Type B pancreatic cell (in vitro differentiated cells): Measurements from ENCODE around the gene GDI1. TPM values are rescaled to one million over a fixed set of nuclear protein-coding genes. Genes with fewer than 3 reads are reported as not detected.

ENCODE experiments used
- DNase-seq: peaks from one replicate; pipeline ENCODE4 v3.0.0; 2021; ENCODE audit warnings: mixed read lengths; ENCODE audit not compliant: unreplicated experiment; ENCODE audit errors: extremely low spot score
- H3K27ac Mint-ChIP-seq: 2 replicates; pipeline ENCODE4 v1.8.0; 2021; ENCODE audit warnings: mild to moderate bottlenecking, mixed read lengths
- H3K27me3 Mint-ChIP-seq: 2 replicates; pipeline ENCODE4 v1.8.0; 2021; ENCODE audit warnings: mixed read lengths
- H3K36me3 Mint-ChIP-seq: 2 replicates; pipeline ENCODE4 v1.8.0; 2021; ENCODE audit warnings: mixed read lengths
- H3K4me1 Mint-ChIP-seq: one replicate; pipeline ENCODE4 v1.8.0; 2021; ENCODE audit warnings: mixed read lengths; ENCODE audit not compliant: unreplicated experiment
- H3K4me3 Mint-ChIP-seq: 2 replicates; pipeline ENCODE4 v1.8.0; 2021; ENCODE audit warnings: mild to moderate bottlenecking, mixed read lengths
- H3K9me3 Mint-ChIP-seq: 2 replicates; pipeline ENCODE4 v1.8.0; 2021; ENCODE audit warnings: mixed read lengths
- total RNA-seq: library from RNA; stranded (reverse); gene quantifications from 2 replicates; pipeline ENCODE4 v1.2.1, GENCODE V29; 2021; ENCODE audit warnings: low replicate concordance
- TF ChIP-seq, protein P1 (sequence below): fragments of 200-600 bp; sonication (generic); conservative IDR thresholded peaks from 2 replicates; pipeline ENCODE4 v1.5.0; 2021; ENCODE audit warnings: antibody characterized with exemption, mild to moderate bottlenecking

Gene GDI1
- total RNA-seq, 1 donor from 2014 or later: 159 TPM

GRCh38 chrX:154443479-154443910 lies 6.5 kb downstream of the GDI1 start:
- H3K27ac Mint-ChIP-seq: peak overlapping the region; percentile 75
- no peaks in the 10 kb centered on the region for H3K36me3 Mint-ChIP-seq
- no peaks in the 10 kb centered on the region for H3K9me3 Mint-ChIP-seq
- peak overlapping the region; percentile 83 for H3K4me3 Mint-ChIP-seq
- TF ChIP-seq, protein P1, sequence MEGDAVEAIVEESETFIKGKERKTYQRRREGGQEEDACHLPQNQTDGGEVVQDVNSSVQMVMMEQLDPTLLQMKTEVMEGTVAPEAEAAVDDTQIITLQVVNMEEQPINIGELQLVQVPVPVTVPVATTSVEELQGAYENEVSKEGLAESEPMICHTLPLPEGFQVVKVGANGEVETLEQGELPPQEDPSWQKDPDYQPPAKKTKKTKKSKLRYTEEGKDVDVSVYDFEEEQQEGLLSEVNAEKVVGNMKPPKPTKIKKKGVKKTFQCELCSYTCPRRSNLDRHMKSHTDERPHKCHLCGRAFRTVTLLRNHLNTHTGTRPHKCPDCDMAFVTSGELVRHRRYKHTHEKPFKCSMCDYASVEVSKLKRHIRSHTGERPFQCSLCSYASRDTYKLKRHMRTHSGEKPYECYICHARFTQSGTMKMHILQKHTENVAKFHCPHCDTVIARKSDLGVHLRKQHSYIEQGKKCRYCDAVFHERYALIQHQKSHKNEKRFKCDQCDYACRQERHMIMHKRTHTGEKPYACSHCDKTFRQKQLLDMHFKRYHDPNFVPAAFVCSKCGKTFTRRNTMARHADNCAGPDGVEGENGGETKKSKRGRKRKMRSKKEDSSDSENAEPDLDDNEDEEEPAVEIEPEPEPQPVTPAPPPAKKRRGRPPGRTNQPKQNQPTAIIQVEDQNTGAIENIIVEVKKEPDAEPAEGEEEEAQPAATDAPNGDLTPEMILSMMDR: no peak
- no peaks in the 10 kb centered on the region for H3K27me3 Mint-ChIP-seq
- no peak for DNase-seq
- H3K4me1 Mint-ChIP-seq: no peaks in the 10 kb centered on the region

- no peak for DNase-seq
- Mint-ChIP-seq H3K27me3 (no peaks in the 10 kb centered on the region), H3K4me1 (no peaks in the 10 kb centered on the region), H3K27ac (peak within 1 kb of the TSS; percentile 75), H3K4me3 (peak within 1 kb of the TSS; percentile 83), H3K36me3 (no peaks in the 10 kb centered on the region), H3K9me3 (no peaks in the 10 kb centered on the region)
- TF ChIP-seq, protein P1: peak; percentile 24
Observed at GRCh38 chrX:154443992-154444754, 7.2 kb downstream of the GDI1 start, which contains the start of gene FAM50A. Gene FAM50A, plus strand, starts transcription at chrX:154444141. Its CDS starts 95 bp downstream, at chrX:154444236.

DNA sequence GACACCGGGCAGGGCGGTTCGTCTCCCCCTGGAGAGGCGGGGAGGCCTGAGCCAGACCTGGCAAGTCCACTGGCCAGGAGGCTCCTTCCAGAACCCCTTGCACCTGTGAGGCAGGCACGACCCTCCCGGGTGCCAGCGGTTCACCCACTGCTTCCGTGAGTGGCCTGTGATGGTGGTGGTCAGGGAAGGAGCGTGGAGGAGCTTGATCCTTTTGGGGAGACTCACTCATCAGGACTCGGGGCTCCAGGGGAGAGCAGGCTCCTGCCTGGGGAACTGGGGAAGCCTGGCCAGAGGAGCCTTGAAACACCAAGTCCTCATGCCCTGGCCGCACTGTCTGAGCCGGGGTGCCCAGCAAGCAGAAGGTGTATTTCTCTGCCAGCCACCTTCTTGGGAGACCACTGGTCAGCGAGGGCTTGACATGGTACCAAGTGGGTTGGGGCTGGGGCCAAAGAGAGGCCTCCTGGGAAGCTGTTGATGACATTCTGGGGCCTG lies 7.8 kb downstream of the GDI1 start:
- H3K27ac Mint-ChIP-seq: no peak overlapping the region
- H3K9me3 Mint-ChIP-seq: no peaks in the 10 kb centered on the region
- TF ChIP-seq, protein P1: no peak
- DNase-seq: no peak
- H3K27me3 Mint-ChIP-seq: no peaks in the 10 kb centered on the region
- H3K36me3 Mint-ChIP-seq: no peaks in the 10 kb centered on the region
- no peak overlapping the region for H3K4me3 Mint-ChIP-seq
- H3K4me1 Mint-ChIP-seq: no peaks in the 10 kb centered on the region

DNA sequence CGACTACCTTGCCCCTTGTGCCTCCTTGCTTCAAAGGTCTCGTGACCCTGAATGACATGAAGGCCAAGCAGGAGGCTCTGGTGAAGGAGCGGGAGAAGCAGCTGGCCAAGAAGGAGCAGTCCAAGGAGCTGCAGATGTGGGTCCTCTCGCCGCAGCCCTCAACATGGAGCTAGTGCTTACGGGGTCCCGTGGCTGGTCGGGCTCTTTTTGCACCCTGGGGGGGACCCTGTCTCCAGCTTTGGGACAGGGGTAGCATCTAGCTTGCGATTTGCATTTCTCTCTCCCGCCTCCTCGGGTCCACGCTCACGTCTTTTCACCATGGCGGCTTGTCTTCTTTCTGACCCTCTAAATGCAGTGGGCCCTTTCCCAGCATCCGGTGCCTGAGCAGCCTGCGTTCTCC lies 8.8 kb downstream of the GDI1 start:
- no peak overlapping the region for H3K27ac Mint-ChIP-seq
- DNase-seq: no peak
- no peaks in the 10 kb centered on the region for H3K27me3 Mint-ChIP-seq
- TF ChIP-seq, protein P1: no peak
- H3K4me3 Mint-ChIP-seq: peak overlapping the region; percentile 60
- H3K36me3 Mint-ChIP-seq: no peaks in the 10 kb centered on the region
- H3K4me1 Mint-ChIP-seq: no peaks in the 10 kb centered on the region
- no peaks in the 10 kb centered on the region for H3K9me3 Mint-ChIP-seq

DNA sequence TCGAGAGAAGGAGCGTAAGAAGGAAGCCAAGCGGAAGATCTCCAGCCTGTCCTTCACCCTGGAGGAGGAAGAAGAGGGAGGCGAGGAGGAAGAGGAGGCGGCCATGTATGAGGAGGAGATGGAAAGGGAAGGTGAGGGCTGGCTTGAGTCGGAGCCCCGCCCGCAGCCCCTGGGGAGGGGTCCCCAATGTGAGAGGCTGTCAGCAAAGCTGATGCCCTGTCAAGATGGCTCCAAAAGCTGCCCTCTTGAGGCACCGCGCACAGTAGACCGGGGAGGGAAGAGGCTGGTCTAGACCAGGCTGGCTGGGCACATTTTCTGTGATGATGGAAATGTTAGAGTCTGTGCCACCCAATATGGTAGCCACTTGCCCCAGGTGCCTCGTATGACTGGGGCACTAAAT lies 9.5 kb downstream of the GDI1 start:
- Mint-ChIP-seq H3K4me1 (no peaks in the 10 kb centered on the region), H3K4me3 (no peak overlapping the region), H3K27me3 (no peaks in the 10 kb centered on the region), H3K9me3 (no peaks in the 10 kb centered on the region), H3K27ac (no peak overlapping the region), H3K36me3 (no peaks in the 10 kb centered on the region)
- TF ChIP-seq, protein P1: no peak
- DNase-seq: no peak
